Stimulated activated CD4-positive, alpha-beta T cell treated with anti-CD3 and anti-CD28 coated beads, TNF-alpha, amount 100 ng/mL, for 24 hours (primary cell): ENCODE measurements around the gene KMT2E.

Source experiments
- DNase-seq, 3 experiments: peaks; one replicate each; pipeline ENCODE4 v3.0.0-alpha.2; 2020; ENCODE audit warnings: low read depth in 3 of 3

KMT2E gene

GRCh38 chr7:105007298-105007697 lies 6.7 kb upstream of the KMT2E start:
- no peak for DNase-seq

GRCh38 chr7:105009667-105010503 lies 4.1 kb upstream of the KMT2E start:
- DNase-seq, result no peak

GRCh38 chr7:105010504-105011130 lies 3.4 kb upstream of the KMT2E start:
- DNase-seq, result no peak

DNA sequence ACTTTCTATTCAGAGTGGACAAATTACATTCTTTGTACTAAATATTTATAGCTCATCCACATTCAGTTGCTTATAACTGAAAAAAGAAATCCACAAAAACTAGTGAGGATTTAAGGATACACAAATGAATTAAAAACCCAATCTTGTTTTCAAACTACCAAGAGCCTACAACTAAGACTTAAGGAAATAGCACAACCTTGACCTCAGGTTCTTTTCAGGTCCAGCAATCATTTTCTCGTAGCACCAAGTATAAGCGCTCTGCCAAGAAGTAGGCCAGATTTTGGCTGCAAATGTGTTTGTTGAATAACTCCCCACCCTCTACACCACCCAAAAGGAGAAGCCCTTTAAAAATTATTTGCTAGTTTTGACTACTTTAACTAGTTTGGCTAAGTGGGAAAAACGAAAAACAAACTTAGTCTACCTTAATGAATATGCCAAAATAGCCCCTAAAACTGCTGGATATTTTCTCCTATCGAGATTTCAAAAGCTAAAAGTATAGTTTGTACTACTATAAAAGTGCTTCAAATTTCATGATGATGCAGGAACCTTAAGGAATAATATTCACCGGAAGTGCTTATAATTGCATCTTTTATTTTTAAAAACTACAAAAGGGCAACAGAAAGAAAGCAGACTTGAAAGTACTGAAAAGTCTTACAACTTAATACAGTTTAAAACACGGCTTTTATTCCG lies 2.7 kb upstream of the KMT2E start:
- DNase-seq, result no peak

DNA sequence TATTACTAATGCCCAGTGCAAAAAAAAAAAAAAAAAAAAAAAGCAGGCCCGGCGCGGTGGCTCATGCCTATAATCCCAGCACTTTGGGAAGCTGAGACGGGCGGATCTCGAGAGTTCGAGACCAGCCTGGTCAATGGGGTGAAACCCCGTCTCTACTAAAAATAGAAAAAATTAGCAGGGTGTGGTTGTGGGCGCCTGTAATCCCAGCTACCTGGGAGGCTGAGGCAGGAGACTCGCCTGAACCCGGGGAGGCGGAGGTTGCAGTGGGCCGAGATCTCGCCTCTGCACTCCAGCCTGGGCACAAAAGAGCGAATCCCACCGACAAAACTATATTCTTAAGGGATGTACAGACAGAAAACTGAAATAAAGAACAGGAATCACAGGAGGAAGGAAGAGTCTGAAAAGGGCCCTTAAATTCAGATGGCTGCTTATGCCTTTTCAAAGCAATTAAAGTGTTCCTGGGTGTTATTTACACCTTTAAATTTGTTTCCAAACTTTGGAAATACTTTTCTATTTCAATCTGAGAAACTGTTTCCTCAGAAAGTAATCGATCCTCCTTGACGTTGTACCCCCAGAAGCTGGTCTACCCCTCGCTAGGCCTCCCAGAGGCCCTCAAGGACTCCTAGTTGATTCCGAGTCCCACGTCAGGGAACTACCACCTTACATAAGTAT lies 2.0 kb upstream of the KMT2E start:
- DNase-seq, result peak in 1 of 3 experiments; percentile 26

GRCh38 chr7:105012503-105013220 lies 1.3 kb upstream of the KMT2E start:
- peak; percentile 99 to 100 (median 99) for DNase-seq

DNA sequence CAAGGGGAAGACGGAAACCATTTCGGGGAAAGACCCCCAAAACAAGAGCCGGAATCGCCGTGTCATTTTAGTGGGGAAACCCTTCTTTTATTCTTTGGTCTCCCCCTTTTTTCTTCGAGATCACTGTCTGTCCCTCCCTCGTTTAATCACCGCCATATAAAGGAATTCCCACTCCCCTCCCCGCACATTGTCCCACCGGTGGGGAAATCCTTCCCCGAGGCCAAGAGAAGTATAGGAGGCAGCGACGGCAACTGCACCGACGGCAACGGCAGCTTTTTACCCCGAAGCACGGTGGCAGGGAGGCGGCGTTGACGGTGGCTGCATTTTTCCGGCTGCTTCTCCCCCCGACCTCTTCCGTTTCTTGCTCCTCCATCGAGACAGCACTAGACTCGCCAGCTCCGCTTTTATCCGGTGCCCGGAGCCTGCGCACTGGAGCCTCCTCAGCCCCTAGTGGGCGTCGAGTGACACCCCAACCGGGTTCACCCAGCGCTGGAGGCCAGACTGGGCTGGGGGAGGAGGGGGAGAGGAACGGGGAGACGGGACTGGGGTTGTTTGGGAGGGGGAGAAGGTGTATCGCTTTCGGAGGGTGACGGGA lies 687 bp upstream of the KMT2E start:
- DNase-seq, result peak; percentile 85 to 91 (median 90)

GRCh38 chr7:105014693-105015389 lies 836 bp downstream of the KMT2E start:
- peak; percentile 29 to 49 (median 31) for DNase-seq

DNA sequence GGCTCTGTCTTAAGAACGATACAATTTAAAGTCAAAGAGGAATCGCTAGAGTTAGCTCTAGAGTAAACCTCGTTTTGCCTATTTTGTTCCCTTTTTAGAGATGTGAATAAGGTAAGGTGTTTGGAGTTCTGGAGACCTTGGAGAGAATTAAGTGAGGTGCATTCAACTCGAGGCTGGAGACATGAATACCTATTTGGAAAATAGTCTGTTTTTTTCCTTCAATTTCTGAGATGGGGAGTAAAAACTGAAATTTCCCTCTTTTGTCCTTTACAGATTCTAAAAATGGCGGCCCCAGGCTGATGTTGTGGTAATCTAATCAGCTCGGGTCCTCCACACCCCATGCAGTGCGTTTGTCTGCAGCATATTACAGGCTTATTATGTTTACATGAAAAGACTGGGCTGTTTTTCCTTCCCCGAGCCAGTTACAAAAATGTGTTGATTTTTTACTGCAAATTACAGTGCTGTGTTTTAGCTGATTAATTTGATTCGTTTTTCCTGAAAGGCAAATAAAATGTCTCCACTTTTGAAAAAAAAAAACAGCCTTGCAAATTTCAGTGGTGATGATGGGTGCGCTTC lies 1.5 kb downstream of the KMT2E start:
- peak in 1 of 3 experiments; percentile 15 for DNase-seq

DNA sequence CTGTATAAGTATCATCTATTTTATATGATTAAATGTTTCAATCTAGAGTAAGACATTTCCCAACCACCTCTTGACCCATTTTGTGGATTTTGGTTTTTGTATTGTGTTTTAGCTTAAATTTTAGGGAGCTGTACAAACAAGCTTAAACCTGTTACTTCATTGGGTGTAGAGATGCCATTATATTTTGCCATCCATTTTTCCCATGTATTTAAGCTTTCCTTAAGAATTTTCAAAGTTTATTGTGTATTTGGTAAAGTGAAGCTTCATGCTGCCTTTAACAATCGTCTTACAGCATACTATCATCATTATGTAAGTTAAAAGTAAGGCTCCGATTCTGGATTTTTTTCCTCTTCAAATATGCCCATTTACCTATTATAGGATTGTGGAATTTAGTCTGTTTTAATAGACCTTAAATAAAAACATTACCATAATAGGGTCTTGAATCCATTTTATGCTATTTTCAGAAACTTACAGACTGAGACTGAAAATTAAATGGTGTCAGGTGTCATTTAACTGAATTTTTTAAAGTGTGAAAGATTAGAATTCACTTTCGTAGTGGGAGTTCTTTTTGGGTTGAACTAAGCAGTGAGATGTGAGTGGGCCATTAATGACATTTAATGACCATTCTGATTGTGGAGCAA lies 2.2 kb downstream of the KMT2E start:
- DNase-seq, result no peak

DNA sequence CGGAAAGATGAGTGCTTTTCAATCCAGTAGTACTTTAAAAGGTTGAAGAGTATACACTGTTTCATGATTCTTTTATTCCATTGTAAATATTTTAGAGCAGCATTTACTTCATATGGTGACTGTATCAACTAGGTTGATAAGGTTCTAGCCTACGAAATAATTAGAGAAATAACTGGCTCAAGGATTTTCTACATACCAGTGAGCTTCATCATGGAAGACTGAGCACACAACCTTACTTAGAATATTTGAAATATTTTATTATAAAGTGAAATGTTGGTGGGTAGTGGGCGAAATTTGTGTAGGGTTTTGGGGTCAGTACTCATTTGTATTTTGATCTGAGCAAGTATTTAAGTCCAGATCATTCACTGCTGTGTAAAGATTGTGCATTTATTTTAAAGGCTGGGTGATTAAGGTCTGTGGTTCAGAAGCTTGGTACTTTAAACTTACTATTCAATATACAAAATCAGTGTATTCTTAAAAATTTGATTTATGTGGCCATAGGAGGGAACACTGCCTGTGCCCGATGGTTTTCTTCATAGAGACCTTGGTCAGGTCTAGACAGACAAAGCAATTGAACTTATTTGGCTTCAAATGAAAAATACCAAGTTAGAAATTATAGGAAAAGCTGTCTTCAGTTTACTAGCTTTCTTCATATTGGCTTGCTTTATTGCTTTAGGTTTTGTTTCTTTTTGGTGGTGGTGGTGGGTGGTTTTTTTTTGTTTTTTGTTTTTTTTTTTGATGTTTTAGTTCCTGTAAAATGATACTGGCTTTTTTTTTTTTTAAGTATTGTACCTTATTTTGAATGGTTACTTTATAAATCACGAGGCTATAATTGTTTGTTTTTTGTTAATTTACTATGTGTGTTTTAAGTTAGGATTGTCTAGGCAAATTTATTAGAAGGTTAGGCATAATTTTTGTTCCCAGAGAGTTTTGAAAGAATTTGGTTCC lies 3.0 kb downstream of the KMT2E start:
- DNase-seq, result no peak

DNA sequence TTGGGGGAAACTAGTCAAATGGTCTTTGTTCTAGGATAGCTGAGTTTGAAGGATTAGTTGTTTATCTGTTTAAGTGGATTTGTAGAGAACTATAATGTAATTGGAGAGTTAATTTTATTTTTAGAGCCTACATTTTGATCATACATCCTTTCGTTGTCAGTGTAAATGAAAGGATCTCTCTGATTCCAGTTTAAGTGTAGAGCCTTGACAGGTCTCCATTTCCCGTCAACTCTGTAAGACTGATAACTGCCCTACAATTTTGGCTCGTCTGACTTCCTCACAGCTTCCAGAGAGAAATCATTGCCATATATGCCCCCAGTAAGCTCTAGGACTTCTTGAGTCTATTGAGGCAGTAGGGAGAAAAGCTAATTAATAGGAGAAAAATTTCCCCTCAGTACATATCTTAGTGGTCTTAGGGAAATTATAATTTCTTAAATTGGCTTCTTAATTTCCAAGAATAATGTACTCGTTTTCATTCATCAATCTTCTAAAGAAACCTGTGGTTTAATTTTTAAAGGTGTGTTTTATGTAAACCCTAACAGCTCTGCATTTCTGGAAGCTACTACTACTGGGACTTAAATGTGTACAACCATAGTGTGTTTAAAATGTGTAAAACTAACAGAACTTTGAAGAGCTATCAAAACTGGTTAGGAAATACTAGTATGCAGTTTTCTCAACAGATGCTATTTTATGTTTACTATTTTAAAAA lies 3.8 kb downstream of the KMT2E start:
- no peak for DNase-seq

DNA sequence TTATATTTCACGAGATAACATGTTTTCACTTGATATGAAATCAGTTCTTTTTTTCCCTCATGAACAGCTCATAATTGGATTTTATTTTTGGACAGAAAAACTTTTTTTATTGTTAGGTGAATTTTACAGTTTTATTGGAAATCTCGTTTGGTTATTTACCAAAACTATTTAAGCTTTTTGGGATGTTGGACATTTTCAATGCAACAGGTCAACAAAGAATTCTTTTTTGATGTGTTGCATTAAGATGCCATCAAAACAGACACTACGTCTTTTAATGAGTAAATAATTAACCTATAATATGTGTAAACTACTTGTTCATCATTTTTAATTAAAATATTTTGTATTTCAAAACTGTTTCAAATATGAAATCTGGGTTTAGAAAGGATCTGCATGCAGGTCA lies 5.3 kb downstream of the KMT2E start:
- no peak for DNase-seq

DNA sequence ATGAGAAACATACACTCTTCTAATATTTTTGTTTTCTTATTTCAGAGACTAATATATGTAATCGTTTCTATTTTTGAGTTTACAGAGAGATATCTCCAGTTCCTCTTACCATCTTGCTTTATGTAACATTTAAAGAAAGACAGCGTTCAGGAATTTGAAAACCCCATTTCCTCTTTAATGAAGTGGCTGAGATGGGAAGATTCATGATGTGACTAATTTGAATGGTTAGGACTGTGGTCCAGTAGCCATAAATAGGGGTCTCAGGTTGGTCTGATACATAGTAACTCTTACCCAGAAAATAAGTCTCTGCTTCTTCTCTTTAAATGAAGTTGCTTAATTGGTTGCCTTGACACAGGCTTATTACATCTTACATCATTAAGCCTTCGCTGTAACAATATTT lies 6.9 kb downstream of the KMT2E start:
- DNase-seq, result no peak

GRCh38 chr7:105021352-105021751 lies 7.3 kb downstream of the KMT2E start:
- DNase-seq, result no peak

- no peak for DNase-seq
Measured at GRCh38 chr7:105021967-105022366, 8.0 kb downstream of the KMT2E start.

DNA sequence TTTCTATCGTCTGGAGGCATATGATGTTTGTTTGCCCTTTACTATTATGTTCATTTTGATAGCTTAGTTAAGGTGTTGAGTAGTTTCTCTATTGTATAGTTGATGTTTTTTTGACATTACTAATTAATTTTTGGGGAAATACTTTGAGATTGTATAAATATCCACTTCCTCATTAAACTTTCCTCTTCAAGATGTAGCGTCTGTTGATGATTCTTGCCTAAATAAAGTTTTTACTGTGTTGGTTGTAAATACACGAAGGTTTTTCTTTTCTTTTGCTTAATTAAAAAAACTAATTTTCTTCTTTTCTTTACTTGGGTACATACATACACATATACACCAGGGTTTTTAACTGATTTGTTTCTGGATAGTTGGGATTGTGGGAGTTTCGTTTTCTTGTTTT lies 8.5 kb downstream of the KMT2E start:
- no peak for DNase-seq

DNA sequence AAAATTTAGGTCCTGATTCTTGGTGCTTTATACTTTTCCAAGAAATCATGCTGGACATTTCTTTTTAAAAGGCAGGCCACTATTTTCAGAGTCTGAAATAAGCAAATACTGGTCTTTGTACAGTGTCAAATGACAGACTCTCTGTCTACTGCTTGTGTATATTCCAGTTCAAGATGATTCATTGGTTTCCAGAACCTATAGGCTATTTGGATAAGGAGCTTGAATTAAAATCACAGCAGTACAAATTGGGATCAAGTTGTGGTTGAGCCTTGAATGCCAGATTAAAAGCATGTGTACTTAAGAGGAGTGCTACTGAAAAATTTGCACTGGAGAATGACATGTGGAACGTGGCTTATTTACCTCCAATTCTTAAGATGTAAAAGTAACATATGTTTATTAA lies 10.7 kb downstream of the KMT2E start:
- DNase-seq, result no peak
